Osteocyte (in vitro differentiated cells): Measurements from ENCODE around the gene RPP25. TPM values are rescaled to one million over a fixed set of nuclear protein-coding genes. Genes with fewer than 3 reads are reported as not detected.
A peak's percentile ranks its signal among the peaks of the same experiment; 100 is the strongest.

Experiments
- DNase-seq: peaks from one replicate; pipeline ENCODE4 v3.0.0; 2021; ENCODE audit warnings: mixed read lengths; ENCODE audit not compliant: unreplicated experiment; ENCODE audit errors: extremely low spot score
- H3K27ac Mint-ChIP-seq: one replicate; pipeline ENCODE4 v1.8.0; 2021; ENCODE audit warnings: mild to moderate bottlenecking, mixed read lengths; ENCODE audit not compliant: unreplicated experiment
- H3K27me3 Mint-ChIP-seq: one replicate; pipeline ENCODE4 v1.8.0; 2021; ENCODE audit warnings: mixed read lengths; ENCODE audit not compliant: unreplicated experiment
- H3K36me3 Mint-ChIP-seq: one replicate; pipeline ENCODE4 v1.8.0; 2021; ENCODE audit warnings: mixed read lengths; ENCODE audit not compliant: unreplicated experiment
- H3K4me1 Mint-ChIP-seq: one replicate; pipeline ENCODE4 v1.8.0; 2021; ENCODE audit warnings: mixed read lengths; ENCODE audit not compliant: unreplicated experiment
- H3K4me3 Mint-ChIP-seq: one replicate; pipeline ENCODE4 v1.8.0; 2021; ENCODE audit warnings: mild to moderate bottlenecking, moderate library complexity, mixed read lengths; ENCODE audit not compliant: unreplicated experiment
- H3K9me3 Mint-ChIP-seq: one replicate; pipeline ENCODE4 v1.8.0; 2021; ENCODE audit warnings: mixed read lengths; ENCODE audit not compliant: unreplicated experiment
- CTCF ChIP-seq: fragments of 200-600 bp; sonication (generic); IDR thresholded peaks from 2 replicates; pipeline ENCODE4 v1.5.0; 2021; ENCODE audit warnings: antibody characterized with exemption, mild to moderate bottlenecking, moderate library complexity
- total RNA-seq: library from RNA; stranded (reverse); gene quantifications from 2 replicates; pipeline ENCODE4 v1.2.1, GENCODE V29; 2021

Gene RPP25
- total RNA-seq, 1 donor from 2014 or later: 19.8 TPM

- H3K4me1 Mint-ChIP-seq: no peaks in the 10 kb centered on the region
- no peak overlapping the region for H3K27ac Mint-ChIP-seq
- no peaks in the 10 kb centered on the region for H3K36me3 Mint-ChIP-seq
- DNase-seq: no peak
- TF ChIP-seq CTCF: no peak
- peaks cover 12% of the 10 kb centered on the region for H3K27me3 Mint-ChIP-seq
- no peak overlapping the region for H3K4me3 Mint-ChIP-seq
- no peaks in the 10 kb centered on the region for H3K9me3 Mint-ChIP-seq
Measured at GRCh38 chr15:74978077-74978476, 21.5 kb upstream of the RPP25 start.

GRCh38 chr15:74977599-74977998 is 21.0 kb upstream of the RPP25 start:
- no peak for DNase-seq
- Mint-ChIP-seq H3K4me1 (no peaks in the 10 kb centered on the region), H3K36me3 (no peaks in the 10 kb centered on the region), H3K4me3 (no peak overlapping the region), H3K9me3 (no peaks in the 10 kb centered on the region), H3K27me3 (peaks cover 16% of the 10 kb centered on the region), H3K27ac (no peak overlapping the region)
- TF ChIP-seq CTCF: no peak

- no peaks in the 10 kb centered on the region for H3K36me3 Mint-ChIP-seq
- peaks cover 16% of the 10 kb centered on the region for H3K27me3 Mint-ChIP-seq
- no peak overlapping the region for H3K27ac Mint-ChIP-seq
Measured at GRCh38 chr15:74976159-74976558, 19.6 kb upstream of the RPP25 start.

GRCh38 chr15:74967670-74968069 is 11.1 kb upstream of the RPP25 start:
- Mint-ChIP-seq H3K36me3 (no peaks in the 10 kb centered on the region), H3K27ac (no peak overlapping the region), H3K9me3 (no peaks in the 10 kb centered on the region), H3K4me3 (no peak overlapping the region), H3K4me1 (peaks cover 16% of the 10 kb centered on the region), H3K27me3 (peaks cover under 1% of the 10 kb centered on the region)
- TF ChIP-seq CTCF: no peak
- no peak for DNase-seq

More at GRCh38 chr15:74976159-74976558, 19.6 kb upstream of the RPP25 start:
- no peaks in the 10 kb centered on the region for H3K9me3 Mint-ChIP-seq
- no peak for DNase-seq
- no peak overlapping the region for H3K4me3 Mint-ChIP-seq
- H3K4me1 Mint-ChIP-seq: no peaks in the 10 kb centered on the region
- TF ChIP-seq CTCF: peak; percentile 7

GRCh38 chr15:74964794-74965193 is 8.2 kb upstream of the RPP25 start:
- Mint-ChIP-seq H3K27ac (peak overlapping the region; percentile 72), H3K4me3 (no peak overlapping the region), H3K27me3 (no peaks in the 10 kb centered on the region), H3K4me1 (peaks cover 25% of the 10 kb centered on the region), H3K9me3 (no peaks in the 10 kb centered on the region), H3K36me3 (no peaks in the 10 kb centered on the region)
- no peak for DNase-seq
- no peak for TF ChIP-seq CTCF
